GM18868 (cell line): ENCODE measurements around the gene TENM4.
"Not testable (repeated sequence)": the region's sequence is repeated elsewhere in the genome, so short reads cannot be mapped to it uniquely, and the experiment has no call there.

Experiments used
- ATAC-seq: cut with Tn5 transposase; IDR thresholded peaks from one replicate; pipeline ENCODE4 v1.9.1; 2021; ENCODE audit warnings: mild to moderate bottlenecking, moderate library complexity; ENCODE audit not compliant: unreplicated experiment

TENM4 gene

GRCh38 chr11:79222163-79222562 is 218.7 kb downstream of the TENM4 start:
- ATAC-seq, result not testable (repeated sequence)

DNA sequence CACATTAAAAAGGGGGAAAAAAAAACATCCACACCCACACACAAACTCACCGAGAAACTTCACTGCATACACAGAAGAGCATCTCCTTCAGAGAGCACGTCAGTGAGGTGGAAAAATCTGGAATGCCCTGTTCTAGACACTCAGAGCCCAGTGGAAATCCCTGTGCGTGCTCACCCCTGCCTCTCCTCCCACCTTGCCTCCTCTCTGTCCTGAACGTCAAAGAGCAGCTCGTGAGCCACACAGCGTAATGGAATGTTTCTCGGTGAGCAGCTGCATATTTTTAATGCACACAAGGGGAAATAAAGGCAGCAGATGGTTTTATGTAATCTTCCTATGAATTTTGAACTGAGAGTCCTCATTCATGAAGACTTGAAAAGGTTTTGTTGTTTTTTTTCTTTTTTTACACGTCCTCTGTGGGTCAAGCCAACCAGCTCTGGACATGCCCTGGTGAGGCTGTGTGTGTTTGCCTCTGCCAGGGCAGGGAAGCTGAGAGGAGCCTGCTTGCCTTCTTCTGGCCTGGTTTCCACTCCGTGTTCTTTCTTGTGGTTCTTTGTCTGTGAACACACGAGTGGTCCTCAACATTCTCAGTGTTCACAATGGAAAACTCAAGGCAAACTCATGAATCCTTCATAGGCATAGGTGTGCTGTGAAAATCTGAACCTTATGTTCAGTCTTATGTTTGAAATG is 219.2 kb downstream of the TENM4 start:
- ATAC-seq, result no peak

DNA sequence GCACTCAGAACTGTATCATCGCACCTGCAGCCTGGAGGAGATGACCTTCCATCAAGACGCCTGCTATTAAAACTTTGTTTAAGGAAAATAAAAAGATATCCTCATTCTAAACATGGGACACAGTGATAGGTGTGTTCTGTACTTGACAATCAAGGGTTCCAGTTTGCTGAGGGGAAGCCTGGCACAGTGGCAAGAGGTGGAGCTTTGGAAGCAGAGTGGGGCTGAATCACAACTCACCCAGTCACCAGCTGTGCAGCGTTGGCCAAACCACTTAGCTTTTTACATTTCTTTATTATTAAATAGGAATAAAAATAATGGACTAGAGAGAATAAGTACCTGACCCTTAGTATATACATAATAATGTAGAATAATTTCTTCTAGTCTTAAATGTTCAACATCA is 220.7 kb downstream of the TENM4 start:
- ATAC-seq, result no peak

DNA sequence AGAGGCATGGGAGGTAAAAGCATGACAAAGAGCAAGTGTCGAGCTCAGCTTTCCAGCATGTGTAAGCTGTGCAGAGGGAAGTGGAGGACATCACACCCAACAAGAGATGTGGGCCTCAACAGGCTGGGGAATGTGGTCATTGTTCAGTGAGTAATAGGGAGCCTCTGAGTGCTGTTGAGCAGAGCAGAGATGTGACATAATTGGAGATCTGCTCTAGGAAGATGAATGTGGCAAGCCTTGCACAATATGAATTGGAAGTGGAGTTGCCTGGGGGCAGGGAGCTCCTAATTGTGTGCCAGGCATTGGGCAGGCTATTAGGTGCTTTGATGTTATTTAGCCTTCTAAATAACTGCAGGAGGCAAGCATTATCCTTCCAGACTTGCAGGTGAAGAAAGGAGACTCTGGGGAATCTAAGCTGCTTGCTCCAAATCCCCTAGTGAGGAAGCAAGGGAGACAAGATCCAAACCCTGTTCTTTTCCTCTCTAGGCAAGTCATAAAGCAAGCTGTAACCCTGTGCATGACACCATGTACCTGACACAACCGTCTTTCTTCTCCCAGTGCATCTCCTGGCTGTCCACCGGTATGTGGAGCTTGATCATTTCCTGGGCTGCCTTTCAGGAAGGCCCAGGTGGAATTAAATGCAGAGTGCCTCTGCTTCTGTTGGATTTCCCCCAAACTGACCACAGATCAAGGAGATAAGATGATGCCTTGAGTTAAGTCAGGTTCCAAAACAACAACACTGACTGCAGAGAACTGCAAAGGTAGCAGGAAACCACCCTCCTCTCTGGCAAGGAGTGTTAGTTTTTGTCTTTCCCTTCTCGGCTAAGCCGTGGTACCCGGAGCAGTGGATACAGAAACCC is 221.4 kb downstream of the TENM4 start:
- no peak for ATAC-seq

DNA sequence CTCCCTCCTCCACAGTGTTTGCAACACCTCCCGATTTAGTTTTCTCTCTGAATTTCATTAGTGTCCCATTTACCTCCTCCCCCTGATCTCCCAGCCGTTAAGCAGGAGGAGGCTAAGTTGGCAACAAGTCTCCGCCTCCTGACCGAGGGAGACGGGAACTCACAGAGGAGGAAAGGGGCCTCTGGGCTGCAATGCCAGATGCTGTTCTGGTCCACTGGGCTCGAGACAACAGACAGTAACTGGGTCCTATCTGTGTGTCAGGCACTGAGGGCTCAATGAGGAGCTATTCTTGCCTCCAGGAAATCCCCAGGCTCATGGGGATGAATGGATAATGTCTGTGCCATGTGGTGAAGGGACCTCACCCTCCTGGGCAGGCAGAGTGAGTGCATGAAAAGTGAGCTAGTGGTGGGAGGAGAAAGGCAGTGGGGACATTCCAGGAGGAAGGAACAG is 228.1 kb downstream of the TENM4 start:
- peak; percentile 36 for ATAC-seq

DNA sequence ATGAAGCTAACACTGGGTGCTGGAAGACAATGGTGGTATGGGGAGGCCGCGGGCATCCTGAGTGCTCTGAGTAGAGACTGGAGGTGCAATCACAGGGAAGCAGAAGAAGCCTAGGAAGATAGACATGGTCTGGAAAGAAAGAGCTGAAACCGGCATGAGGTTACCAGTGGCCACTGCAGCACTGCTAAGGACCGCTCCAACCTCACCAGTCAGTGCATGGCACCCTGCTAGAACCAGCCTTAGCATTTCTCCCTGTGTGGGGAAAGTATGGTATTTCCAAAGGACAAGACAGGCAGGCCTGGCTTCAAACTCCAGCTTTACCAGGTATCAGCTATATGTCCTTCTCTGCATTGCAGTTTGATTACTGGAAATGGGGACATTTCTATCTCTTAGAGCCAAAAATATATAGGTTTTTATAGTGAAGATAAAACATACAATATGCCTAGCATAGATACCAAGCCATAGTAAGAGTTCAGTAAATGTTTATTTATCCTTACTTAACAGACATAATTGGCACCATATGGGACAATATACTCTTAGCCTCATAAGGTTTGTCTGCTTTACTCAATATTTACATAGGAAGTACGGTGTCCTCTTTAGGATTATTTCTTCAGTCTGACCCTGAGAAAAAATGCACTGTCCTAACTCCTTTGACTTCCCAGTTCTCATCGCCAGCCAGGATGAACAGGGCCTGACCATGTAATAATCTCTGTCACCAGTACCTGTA is 231.1 kb downstream of the TENM4 start:
- ATAC-seq, result no peak

- peak; percentile 64 for ATAC-seq
Measured at GRCh38 chr11:79208126-79208525, 232.7 kb downstream of the TENM4 start.

- no peak for ATAC-seq
Measured at GRCh38 chr11:79206951-79207350, 233.9 kb downstream of the TENM4 start.

DNA sequence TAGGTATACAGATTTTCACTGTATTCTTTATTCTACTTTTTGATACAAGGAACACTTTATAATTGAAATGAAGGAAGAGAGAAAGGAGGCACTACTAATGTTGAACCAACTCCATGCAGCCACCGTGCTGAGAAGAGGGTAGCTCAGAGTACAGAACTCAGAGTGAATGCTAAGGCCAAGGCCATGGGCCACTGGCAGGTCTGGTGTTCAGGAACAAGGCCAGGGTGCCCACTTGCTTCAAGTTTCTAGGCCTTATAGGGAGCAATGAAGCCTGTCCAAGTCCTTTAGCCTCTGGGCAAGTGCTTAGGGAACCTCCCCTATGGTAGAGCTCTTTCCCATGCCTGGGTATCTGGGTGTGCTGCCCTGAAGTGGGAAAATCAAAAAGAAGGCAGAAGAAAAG is 235.0 kb downstream of the TENM4 start:
- ATAC-seq, result no peak

DNA sequence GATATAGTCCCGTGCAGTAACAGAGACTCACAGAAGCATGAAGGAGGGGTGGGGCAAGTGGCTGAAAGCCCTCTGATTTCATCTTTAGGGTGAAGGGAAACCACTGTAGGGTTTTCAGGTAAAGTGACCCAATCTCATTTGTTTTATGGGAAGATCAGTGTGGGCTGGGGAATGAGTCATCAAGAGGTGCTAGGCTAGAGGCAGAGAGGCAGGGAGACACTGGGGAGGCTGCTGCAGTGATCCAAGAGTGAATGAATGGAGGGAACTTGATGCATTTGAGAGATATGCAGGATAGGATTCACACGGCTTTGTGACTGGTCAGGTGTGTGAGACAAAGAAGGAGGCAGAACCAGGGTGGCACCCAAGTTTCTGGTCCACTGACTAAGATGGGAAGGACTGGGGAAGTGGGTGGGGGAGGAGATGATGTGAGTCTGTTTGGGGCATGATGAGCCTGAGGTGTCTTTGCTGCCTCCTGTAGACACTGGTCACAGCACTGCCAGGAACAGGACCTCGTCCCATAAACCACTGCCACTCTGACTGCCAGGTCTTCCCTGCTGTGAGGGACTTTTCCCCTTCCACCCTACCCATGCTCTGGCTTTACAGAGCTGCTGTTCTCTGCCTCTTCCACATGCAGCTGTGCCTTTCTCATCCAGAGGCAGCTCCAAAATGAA is 239.0 kb downstream of the TENM4 start:
- ATAC-seq, result peak; percentile 78

DNA sequence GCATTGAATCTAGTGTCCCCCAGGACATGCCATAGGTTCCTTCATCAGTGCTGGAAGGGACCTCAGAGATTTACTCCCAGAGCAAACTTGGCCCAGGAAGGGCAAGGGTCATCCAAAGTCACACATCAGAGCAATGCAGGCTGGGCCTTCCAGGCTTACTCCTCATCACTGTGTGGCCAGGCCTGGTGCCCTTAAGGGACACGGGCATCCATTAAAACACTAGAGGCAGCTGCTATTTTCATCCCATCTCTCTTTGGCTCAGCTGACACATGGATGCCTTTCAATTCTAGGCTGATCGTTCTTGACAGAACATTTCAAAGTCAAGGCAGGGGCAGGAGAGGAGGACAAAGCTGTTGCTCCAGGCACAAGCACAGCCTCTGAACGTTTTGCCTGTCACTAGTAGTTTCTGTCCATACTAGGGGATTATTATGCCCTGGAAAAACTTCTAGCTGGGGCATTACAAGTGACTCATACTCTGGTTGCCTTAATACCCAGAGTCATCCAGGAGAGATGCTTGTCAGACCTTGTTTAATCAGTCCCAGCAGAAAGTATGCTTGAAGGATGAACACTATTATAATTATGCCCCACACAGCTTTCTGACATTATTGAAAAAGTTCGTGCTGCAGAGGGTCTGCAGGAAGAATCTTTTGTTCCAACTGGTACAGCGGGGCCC is 240.3 kb downstream of the TENM4 start:
- no peak for ATAC-seq

GRCh38 chr11:79199729-79200354 is 241.0 kb downstream of the TENM4 start:
- ATAC-seq, result no peak

DNA sequence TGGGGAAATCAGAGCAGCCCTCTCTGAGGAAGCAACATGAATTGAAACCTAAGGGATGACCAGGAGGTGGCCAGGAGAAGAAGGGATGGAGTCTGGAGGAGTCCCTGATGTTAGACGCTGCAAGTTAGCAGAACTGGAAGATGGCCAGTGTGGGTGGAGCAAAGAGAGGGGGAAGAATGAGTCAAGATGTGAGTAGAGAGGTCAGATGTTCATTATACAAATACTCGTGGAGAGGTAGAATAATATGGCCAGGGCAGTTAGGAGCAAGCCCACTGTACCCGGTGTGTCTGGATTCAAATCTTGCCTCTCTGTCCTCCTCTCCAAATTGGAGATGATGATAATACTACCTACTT is 242.0 kb downstream of the TENM4 start:
- no peak for ATAC-seq

- no peak for ATAC-seq
Measured at GRCh38 chr11:79198203-79198897, 242.5 kb downstream of the TENM4 start.

DNA sequence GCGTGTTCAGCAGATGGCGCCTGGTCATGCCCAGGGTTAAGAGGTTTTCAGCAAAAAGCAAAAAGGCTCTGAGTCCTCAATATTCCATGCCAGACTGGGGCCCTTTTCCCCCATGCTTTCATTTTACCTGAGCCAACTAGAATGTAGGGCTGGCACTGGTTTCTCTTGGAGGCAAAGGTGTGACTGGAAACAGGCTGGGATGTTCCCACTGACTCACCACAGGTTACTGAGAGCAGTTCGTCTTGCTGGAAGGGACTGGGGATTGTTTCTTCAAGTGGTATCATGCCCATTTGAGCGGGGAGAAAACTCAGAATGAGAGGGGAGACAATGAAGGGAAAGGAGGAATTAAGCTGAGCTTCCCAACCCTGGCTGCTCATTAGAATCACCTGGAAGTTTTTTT is 243.9 kb downstream of the TENM4 start:
- no peak for ATAC-seq

- no peak for ATAC-seq
Measured at GRCh38 chr11:79195209-79195608, 245.6 kb downstream of the TENM4 start.

- peak; percentile 61 for ATAC-seq
Measured at GRCh38 chr11:79193663-79194310, 247.0 kb downstream of the TENM4 start.

- ATAC-seq, result no peak
Measured at GRCh38 chr11:79192836-79193235, 248.0 kb downstream of the TENM4 start.

GRCh38 chr11:79191716-79192115 is 249.1 kb downstream of the TENM4 start:
- not testable (repeated sequence) for ATAC-seq
